Lower leg skin (tissue), 4 donors: Measurements from ENCODE around the gene VWA5B1. TPM values are rescaled to one million over a fixed set of nuclear protein-coding genes. Genes with fewer than 3 reads are reported as not detected.

Experiments
- DNase-seq, 2 donors: peaks; one replicate each; pipeline ENCODE4 v3.0.0-alpha.2; 2019; ENCODE audit warnings: low spot score in 2 of 2
- H3K4me3 ChIP-seq: fragments of 200-600 bp; sonication (generic); 2 replicates; pipeline ENCODE4 v1.5.1; 2017; ENCODE audit warnings: mild to moderate bottlenecking, low read depth; ENCODE audit not compliant: poor library complexity, severe bottlenecking
- POLR2A ChIP-seq, 2 donors: fragments of 450-650 bp; IDR thresholded peaks; one replicate each; pipeline ENCODE4 v1.6.1; 2016 to 2017; ENCODE audit warnings: antibody characterized with exemption in 2 of 2, mild to moderate bottlenecking in 1 of 2, moderate library complexity in 1 of 2
- WGBS, 2 donors: methylation state at CpG; one replicate each; pipeline ENCODE4 v1.1.5; 2018; 5-methylcytosine and 5-hydroxymethylcytosine counted together
- intact Hi-C: fragments of 100-400 bp; cut with DNase I; formaldehyde crosslinking; loops from one replicate; pipeline ENCODE4 v1.15.0; 2023; ENCODE audit warnings: low total_unique reads
- total RNA-seq, 4 donors: library from RNA; depleted of rRNA; stranded (reverse); fragments of >200 nt; gene quantifications; one replicate each; pipeline ENCODE4 v1.1.0, GENCODE V29; 2016
- TF ChIP-seq, protein P1 (sequence below), 3 donors: fragments of 450-650 bp; IDR thresholded peaks; one replicate each; pipeline ENCODE4 v1.5.1; 2016; ENCODE audit warnings: antibody characterized with exemption in 3 of 3, mild to moderate bottlenecking in 3 of 3, moderate library complexity in 2 of 3

Gene VWA5B1
- total RNA-seq, 4 donors from 2014 or later: not detected

DNA sequence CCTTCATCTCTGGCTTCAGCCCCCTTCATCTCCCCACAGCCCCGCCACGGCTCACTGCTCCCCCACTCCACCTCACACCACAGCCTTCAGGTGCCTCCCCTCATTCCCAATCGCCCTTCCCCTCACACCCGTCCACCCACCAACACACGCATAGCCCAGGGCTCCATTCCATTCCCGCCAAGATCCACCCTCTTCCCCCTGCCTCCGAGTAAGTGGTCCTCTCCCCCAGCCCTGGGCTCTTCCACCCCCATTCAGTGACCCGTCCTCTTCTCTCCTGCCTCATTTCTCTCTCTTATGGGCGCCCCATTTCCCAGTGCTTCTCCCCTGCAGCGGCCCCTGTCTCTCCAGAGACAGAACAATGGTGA is 53.2 kb downstream of the VWA5B1 start:
- WGBS, 2 donors: 22 to 23% methylated on average over 10 of the region's 10 CpGs
- DNase-seq: no peak
- H3K4me3 ChIP-seq: no peak overlapping the region
- TF ChIP-seq POLR2A (IDR thresholded peaks at IDR 0.05): no peak
- TF ChIP-seq, protein P1, sequence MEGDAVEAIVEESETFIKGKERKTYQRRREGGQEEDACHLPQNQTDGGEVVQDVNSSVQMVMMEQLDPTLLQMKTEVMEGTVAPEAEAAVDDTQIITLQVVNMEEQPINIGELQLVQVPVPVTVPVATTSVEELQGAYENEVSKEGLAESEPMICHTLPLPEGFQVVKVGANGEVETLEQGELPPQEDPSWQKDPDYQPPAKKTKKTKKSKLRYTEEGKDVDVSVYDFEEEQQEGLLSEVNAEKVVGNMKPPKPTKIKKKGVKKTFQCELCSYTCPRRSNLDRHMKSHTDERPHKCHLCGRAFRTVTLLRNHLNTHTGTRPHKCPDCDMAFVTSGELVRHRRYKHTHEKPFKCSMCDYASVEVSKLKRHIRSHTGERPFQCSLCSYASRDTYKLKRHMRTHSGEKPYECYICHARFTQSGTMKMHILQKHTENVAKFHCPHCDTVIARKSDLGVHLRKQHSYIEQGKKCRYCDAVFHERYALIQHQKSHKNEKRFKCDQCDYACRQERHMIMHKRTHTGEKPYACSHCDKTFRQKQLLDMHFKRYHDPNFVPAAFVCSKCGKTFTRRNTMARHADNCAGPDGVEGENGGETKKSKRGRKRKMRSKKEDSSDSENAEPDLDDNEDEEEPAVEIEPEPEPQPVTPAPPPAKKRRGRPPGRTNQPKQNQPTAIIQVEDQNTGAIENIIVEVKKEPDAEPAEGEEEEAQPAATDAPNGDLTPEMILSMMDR (IDR thresholded peaks at IDR 0.05): no peak
- intact Hi-C loops: no loop called here

DNA sequence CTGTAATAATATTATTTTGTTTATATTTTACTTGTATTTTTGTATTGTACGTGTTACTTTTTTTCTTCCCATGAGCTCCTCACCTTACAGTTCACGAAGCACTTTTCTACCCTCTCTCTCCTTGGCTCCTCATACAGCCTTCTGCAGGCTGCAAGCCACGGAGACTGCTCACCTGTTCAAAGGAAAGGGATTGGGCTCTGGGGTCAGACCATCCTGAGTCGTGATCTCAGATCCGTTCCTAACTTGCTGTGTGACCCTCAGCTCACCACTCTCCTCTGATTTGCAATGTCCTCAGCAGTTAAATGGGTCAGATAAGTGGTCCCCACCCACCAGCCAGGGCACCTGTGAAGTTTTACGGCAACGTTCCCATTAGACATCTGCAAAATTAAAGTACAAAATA is 54.1 kb downstream of the VWA5B1 start:
- TF ChIP-seq, protein P1 (IDR thresholded peaks at IDR 0.05): no peak
- TF ChIP-seq POLR2A (IDR thresholded peaks at IDR 0.05): no peak
- intact Hi-C loops: no loop called here
- WGBS, 2 donors: 57 to 58% methylated on average over 7 of the region's 7 CpGs
- H3K4me3 ChIP-seq: no peak overlapping the region
- no peak for DNase-seq

DNA sequence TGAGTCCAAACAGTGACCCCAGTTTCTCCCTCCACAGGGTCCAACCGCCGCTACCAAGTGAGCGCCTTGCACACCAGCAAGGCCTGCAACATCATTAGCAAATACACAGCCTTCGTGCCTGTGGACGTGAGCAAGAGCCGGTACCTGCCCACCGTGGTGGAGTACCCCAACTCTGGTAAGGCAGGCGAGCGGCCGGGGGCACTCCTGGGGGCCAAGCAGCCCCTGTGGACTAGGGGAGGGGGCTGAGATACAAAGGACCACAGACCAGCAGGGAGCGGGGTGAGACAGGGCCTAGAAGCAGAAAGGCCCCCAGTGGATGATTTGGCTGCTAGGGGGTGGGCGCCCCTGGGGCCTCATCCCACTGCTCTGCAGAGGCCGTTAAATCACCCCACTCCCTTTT is 54.7 kb downstream of the VWA5B1 start:
- intact Hi-C loops: no loop called here
- TF ChIP-seq, protein P1 (IDR thresholded peaks at IDR 0.05): no peak
- no peak for TF ChIP-seq POLR2A (IDR thresholded peaks at IDR 0.05)
- no peak for DNase-seq
- WGBS, 2 donors: 81% methylated on average over 12 to 13 of the region's 13 CpGs
- H3K4me3 ChIP-seq: no peak overlapping the region

DNA sequence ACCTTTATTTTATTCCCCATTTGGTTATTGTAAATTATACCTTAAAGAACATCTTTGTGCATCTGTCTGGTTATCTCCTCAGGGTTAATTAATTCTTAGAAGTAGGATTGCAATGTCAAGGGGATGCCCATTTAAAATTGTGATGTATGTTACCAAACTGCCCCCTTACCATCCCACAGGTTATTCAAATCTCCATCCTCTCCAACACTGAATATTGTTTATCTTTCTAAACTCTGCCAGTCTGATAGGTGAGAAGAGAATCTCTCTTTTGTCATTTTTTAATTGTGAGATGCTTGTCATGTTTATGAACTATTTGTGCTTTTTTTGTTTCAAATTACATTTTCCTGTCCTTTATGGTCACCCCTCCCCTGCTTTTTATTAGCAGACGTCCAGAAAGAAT is 55.8 kb downstream of the VWA5B1 start:
- no peak for DNase-seq
- TF ChIP-seq, protein P1 (IDR thresholded peaks at IDR 0.05): no peak
- no peak for TF ChIP-seq POLR2A (IDR thresholded peaks at IDR 0.05)
- whole genome bisulfite sequencing, 2 donors: 83 to 91% methylated on average over 1 of the region's 1 CpG
- intact Hi-C loops: no loop called here
- H3K4me3 ChIP-seq: no peak overlapping the region

DNA sequence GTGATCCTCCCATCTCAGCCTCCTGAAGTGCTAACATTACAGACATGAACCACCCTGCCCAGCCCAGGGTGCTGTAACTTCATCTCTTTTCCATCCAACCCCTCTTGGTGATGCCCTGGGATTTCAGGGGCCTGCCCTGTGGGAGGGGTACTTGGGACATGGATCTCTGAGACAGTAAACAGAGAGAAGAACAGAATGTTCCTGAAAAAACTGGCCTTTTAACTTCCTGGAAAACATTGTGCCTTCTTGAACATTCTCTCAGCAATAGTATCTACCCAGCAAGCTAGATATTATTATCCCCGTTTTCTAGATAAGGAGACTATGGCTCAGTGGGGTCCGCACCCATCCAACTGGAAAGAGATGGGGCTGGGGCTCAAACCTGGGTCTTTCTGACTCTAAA is 57.0 kb downstream of the VWA5B1 start:
- intact Hi-C loops: no loop called here
- DNase-seq: no peak
- no peak for TF ChIP-seq POLR2A (IDR thresholded peaks at IDR 0.05)
- TF ChIP-seq, protein P1 (IDR thresholded peaks at IDR 0.05): no peak
- 90 to 95% methylated on average over 2 of the region's 2 CpGs for WGBS, 2 donors
- no peak overlapping the region for H3K4me3 ChIP-seq

DNA sequence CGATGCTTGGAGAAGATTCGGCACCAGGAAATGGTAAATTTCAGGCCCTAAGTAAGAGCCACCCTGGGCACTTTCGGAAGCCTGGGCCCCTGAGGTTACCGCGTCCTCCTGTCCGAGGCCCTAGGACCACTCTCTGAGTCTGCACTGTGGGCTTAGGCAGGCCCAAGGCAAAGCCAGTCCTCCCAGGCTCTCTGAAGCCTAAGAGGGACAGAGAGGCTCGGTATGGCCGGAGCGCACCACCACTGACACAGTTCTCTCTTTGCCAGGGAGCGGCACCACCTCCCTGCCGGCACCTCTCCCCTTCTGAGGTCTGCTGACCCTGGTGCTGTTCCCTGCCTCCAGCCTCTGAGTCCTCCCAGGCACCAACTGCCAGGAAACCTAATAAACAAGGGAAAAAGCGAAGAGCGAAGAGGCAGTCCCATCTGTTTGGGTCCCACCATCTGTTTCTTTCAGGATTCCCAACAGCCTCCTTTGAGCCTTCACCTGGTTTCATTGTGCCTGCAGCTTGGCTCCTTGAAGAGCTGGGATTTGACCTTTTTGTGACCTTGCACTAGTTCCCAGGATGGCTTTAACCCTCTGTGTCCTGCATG is 57.7 kb downstream of the VWA5B1 start:
- 80 to 85% methylated on average over 13 of the region's 13 CpGs for WGBS, 2 donors
- H3K4me3 ChIP-seq: no peak overlapping the region
- DNase-seq: no peak
- intact Hi-C loops: no loop called here
- TF ChIP-seq, protein P1 (IDR thresholded peaks at IDR 0.05): no peak
- no peak for TF ChIP-seq POLR2A (IDR thresholded peaks at IDR 0.05)
